Measurements from ENCODE around the gene PTPN4. TPM values are rescaled to one million over a fixed set of nuclear protein-coding genes. Genes with fewer than 3 reads are reported as not detected.

Gene PTPN4
- total RNA-seq, 6 donors from 2014 or later: 15.3 to 112 (median 35.9) TPM

- WGBS, 2 donors: 93 to 96% methylated on average over 1 of the region's 1 CpG
- H3K27ac ChIP-seq: no peak overlapping the region
- no peak overlapping the region for H3K4me3 ChIP-seq
- no peak for TF ChIP-seq POLR2AphosphoS5 (IDR thresholded peaks at IDR 0.05)
- TF ChIP-seq CTCF (IDR thresholded peaks at IDR 0.05): no peak
- no peak for TF ChIP-seq POLR2A (IDR thresholded peaks at IDR 0.05)
- TF ChIP-seq EP300 (IDR thresholded peaks at IDR 0.05): no peak
- H3K27me3 ChIP-seq: no peaks in the 10 kb centered on the region
- no peaks in the 10 kb centered on the region for H3K4me1 ChIP-seq
- ATAC-seq (ENCODE audit: low FRiP score in 2 of 2) (no peak), DNase-seq (no peak)
- H3K36me3 ChIP-seq: no peaks in the 10 kb centered on the region
- H3K9me3 ChIP-seq: no peaks in the 10 kb centered on the region
These were observed 38.7 kb upstream of the PTPN4 start for GRCh38 chr2:119721043-119721442.

- H3K9me3 ChIP-seq: no peaks in the 10 kb centered on the region
- no peaks in the 10 kb centered on the region for H3K4me1 ChIP-seq
- ATAC-seq (ENCODE audit: low FRiP score in 2 of 2) (no peak), DNase-seq (peak in 1 of 2 donors; percentile 11)
- no peaks in the 10 kb centered on the region for H3K36me3 ChIP-seq
- WGBS, 2 donors: 76 to 86% methylated on average over 5 of the region's 5 CpGs
- H3K4me3 ChIP-seq: no peak overlapping the region
- no peaks in the 10 kb centered on the region for H3K27me3 ChIP-seq
- H3K27ac ChIP-seq: no peak overlapping the region
- TF ChIP-seq POLR2AphosphoS5 (IDR thresholded peaks at IDR 0.05): no peak
- TF ChIP-seq EP300 (IDR thresholded peaks at IDR 0.05): no peak
- no peak for TF ChIP-seq POLR2A (IDR thresholded peaks at IDR 0.05)
- no peak for TF ChIP-seq CTCF (IDR thresholded peaks at IDR 0.05)
These were observed 38.3 kb upstream of the PTPN4 start for GRCh38 chr2:119721462-119721861.

- ATAC-seq (ENCODE audit: low FRiP score in 2 of 2): no peak
- DNase-seq: peak in 1 of 2 donors; percentile 3
These were observed 37.8 kb upstream of the PTPN4 start for GRCh38 chr2:119721904-119722303.

GRCh38 chr2:119723186-119723585, 36.5 kb upstream of the PTPN4 start:
- H3K27me3 ChIP-seq: no peaks in the 10 kb centered on the region
- no peak overlapping the region for H3K27ac ChIP-seq
- H3K9me3 ChIP-seq: no peaks in the 10 kb centered on the region
- H3K36me3 ChIP-seq: no peaks in the 10 kb centered on the region
- peaks cover 0 to 4% (median 0%) of the 10 kb centered on the region in 4 donors for H3K4me1 ChIP-seq
- H3K4me3 ChIP-seq: no peak overlapping the region
- 57 to 74% methylated on average over 8 of the region's 8 CpGs for WGBS, 2 donors
- TF ChIP-seq POLR2A (IDR thresholded peaks at IDR 0.05): no peak
- peak in 1 of 2 donors; percentile 5 for DNase-seq
- no peak for ATAC-seq (ENCODE audit: low FRiP score in 2 of 2)

More at GRCh38 chr2:119721904-119722303, 37.8 kb upstream of the PTPN4 start:
- Histone ChIP-seq H3K4me3 (no peak overlapping the region), H3K4me1 (no peaks in the 10 kb centered on the region), H3K9me3 (no peaks in the 10 kb centered on the region), H3K27me3 (no peaks in the 10 kb centered on the region), H3K36me3 (no peaks in the 10 kb centered on the region), H3K27ac (no peak overlapping the region)
- TF ChIP-seq CTCF (IDR thresholded peaks at IDR 0.05): no peak
- TF ChIP-seq POLR2AphosphoS5 (IDR thresholded peaks at IDR 0.05): no peak
- TF ChIP-seq EP300 (IDR thresholded peaks at IDR 0.05): no peak
- TF ChIP-seq POLR2A (IDR thresholded peaks at IDR 0.05): no peak
- 87 to 89% methylated on average over 4 of the region's 4 CpGs for WGBS, 2 donors

- Histone ChIP-seq H3K4me1 (peaks cover 0 to 5% (median 0%) of the 10 kb centered on the region in 4 donors), H3K36me3 (no peaks in the 10 kb centered on the region), H3K4me3 (no peak overlapping the region), H3K27me3 (no peaks in the 10 kb centered on the region), H3K9me3 (no peaks in the 10 kb centered on the region), H3K27ac (no peak overlapping the region)
- TF ChIP-seq CTCF (IDR thresholded peaks at IDR 0.05): no peak
- TF ChIP-seq POLR2AphosphoS5 (IDR thresholded peaks at IDR 0.05): no peak
- no peak for TF ChIP-seq POLR2A (IDR thresholded peaks at IDR 0.05)
- TF ChIP-seq EP300 (IDR thresholded peaks at IDR 0.05): no peak
- peak in 1 of 2 donors; percentile 6 for DNase-seq
- WGBS, 2 donors: 70 to 76% methylated on average over 10 of the region's 10 CpGs
- no peak for ATAC-seq (ENCODE audit: low FRiP score in 2 of 2)
These were observed 35.8 kb upstream of the PTPN4 start for GRCh38 chr2:119723784-119724467.
